Hepatocyte (in vitro differentiated cells): ENCODE data around the gene C6orf89.

Experiments
- EZH2 ChIP-seq: fragments of 200-600 bp; sonication (generic); IDR thresholded peaks from 2 replicates; pipeline ENCODE4 v1.6.1; 2016; ENCODE audit warnings: antibody characterized with exemption, mild to moderate bottlenecking, borderline replicate concordance
- TF ChIP-seq, protein P1 (sequence below): fragments of 200-600 bp; sonication (generic); IDR thresholded peaks from 2 replicates; pipeline ENCODE4 v1.5.1; 2016; ENCODE audit warnings: antibody characterized with exemption, mild to moderate bottlenecking; ENCODE audit not compliant: poor library complexity

DNA sequence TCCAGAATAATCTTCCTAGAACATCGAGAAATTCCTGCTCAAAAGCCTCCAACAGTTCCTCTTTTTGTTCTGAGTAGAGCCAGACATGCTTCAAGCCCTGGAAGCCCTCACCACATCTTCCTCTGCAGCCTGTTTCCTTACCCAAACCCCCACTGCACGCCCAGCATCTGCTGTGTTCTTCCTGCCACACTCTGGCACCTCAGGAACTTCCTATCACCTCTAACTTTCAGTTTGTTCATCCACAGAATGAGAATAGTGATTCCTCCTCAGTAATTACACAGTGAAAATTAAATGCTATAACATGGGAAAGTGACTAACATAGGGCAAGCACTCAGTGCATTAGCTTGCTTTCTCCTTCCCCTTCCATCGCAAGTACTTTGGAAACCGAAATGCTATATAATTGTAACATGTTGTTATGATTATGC is 26.3 kb downstream of the C6orf89 start:
- TF ChIP-seq EZH2, result no peak
- TF ChIP-seq, protein P1, sequence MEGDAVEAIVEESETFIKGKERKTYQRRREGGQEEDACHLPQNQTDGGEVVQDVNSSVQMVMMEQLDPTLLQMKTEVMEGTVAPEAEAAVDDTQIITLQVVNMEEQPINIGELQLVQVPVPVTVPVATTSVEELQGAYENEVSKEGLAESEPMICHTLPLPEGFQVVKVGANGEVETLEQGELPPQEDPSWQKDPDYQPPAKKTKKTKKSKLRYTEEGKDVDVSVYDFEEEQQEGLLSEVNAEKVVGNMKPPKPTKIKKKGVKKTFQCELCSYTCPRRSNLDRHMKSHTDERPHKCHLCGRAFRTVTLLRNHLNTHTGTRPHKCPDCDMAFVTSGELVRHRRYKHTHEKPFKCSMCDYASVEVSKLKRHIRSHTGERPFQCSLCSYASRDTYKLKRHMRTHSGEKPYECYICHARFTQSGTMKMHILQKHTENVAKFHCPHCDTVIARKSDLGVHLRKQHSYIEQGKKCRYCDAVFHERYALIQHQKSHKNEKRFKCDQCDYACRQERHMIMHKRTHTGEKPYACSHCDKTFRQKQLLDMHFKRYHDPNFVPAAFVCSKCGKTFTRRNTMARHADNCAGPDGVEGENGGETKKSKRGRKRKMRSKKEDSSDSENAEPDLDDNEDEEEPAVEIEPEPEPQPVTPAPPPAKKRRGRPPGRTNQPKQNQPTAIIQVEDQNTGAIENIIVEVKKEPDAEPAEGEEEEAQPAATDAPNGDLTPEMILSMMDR, result no peak
